ENCODE data around the gene IL4. TPM values are rescaled to one million over a fixed set of nuclear protein-coding genes. Genes with fewer than 3 reads are reported as not detected.
"Not testable (repeated sequence)": the region's sequence is repeated elsewhere in the genome, so short reads cannot be mapped to it uniquely, and the experiment has no call there.

The IL4 gene
- under 1 TPM in 1 of 4 donors, not detected in 3; 0.09 TPM for polyA plus RNA-seq (ENCODE audit: insufficient read length in 4 of 4)

GRCh38 chr5:132673939-132674630 lies at the start of gene IL4:
TSS of gene IL4 (plus strand) at chr5:132673989. CDS start at chr5:132674051, 62 bp downstream.
- DNase-seq (ENCODE audit: low read depth in 4 of 4, low spot score in 3 of 4): no peak

- DNase-seq (ENCODE audit: low read depth in 4 of 4, low spot score in 3 of 4): no peak
These were observed 46.3 kb upstream of the IL4 start for GRCh38 chr5:132627470-132627869.

GRCh38 chr5:132628814-132629213 lies 45.0 kb upstream of the IL4 start:
- no peak for DNase-seq (ENCODE audit: low read depth in 4 of 4, low spot score in 3 of 4)

GRCh38 chr5:132629230-132629944 lies 44.4 kb upstream of the IL4 start:
- no peak for DNase-seq (ENCODE audit: low read depth in 4 of 4, low spot score in 3 of 4)

GRCh38 chr5:132633587-132633986 lies 40.2 kb upstream of the IL4 start:
- DNase-seq (ENCODE audit: low read depth in 4 of 4, low spot score in 3 of 4): not testable (repeated sequence)

GRCh38 chr5:132635873-132636272 lies 37.9 kb upstream of the IL4 start:
- no peak for DNase-seq (ENCODE audit: low read depth in 4 of 4, low spot score in 3 of 4)

GRCh38 chr5:132637241-132637640 lies 36.5 kb upstream of the IL4 start:
- no peak for DNase-seq (ENCODE audit: low read depth in 4 of 4, low spot score in 3 of 4)

- no peak for DNase-seq (ENCODE audit: low read depth in 4 of 4, low spot score in 3 of 4)
These were observed 34.1 kb upstream of the IL4 start for GRCh38 chr5:132639706-132640130.

GRCh38 chr5:132640613-132641012 lies 33.2 kb upstream of the IL4 start:
- DNase-seq (ENCODE audit: low read depth in 4 of 4, low spot score in 3 of 4): no peak

- no peak for DNase-seq (ENCODE audit: low read depth in 4 of 4, low spot score in 3 of 4)
These were observed 32.5 kb upstream of the IL4 start for GRCh38 chr5:132641241-132641723.

GRCh38 chr5:132641841-132642240 lies 31.9 kb upstream of the IL4 start:
- DNase-seq (ENCODE audit: low read depth in 4 of 4, low spot score in 3 of 4): no peak

- no peak for DNase-seq (ENCODE audit: low read depth in 4 of 4, low spot score in 3 of 4)
These were observed 29.6 kb upstream of the IL4 start for GRCh38 chr5:132644177-132644576.

GRCh38 chr5:132646583-132647266 lies 27.1 kb upstream of the IL4 start:
- DNase-seq (ENCODE audit: low read depth in 4 of 4, low spot score in 3 of 4): no peak

- no peak for DNase-seq (ENCODE audit: low read depth in 4 of 4, low spot score in 3 of 4)
These were observed 26.3 kb upstream of the IL4 start for GRCh38 chr5:132647473-132647872.

GRCh38 chr5:132648355-132648754 lies 25.4 kb upstream of the IL4 start:
- DNase-seq (ENCODE audit: low read depth in 4 of 4, low spot score in 3 of 4): no peak

GRCh38 chr5:132651838-132652469 lies 21.8 kb upstream of the IL4 start:
- no peak for DNase-seq (ENCODE audit: low read depth in 4 of 4, low spot score in 3 of 4)

GRCh38 chr5:132653716-132654115 lies 20.1 kb upstream of the IL4 start:
- no peak for DNase-seq (ENCODE audit: low read depth in 4 of 4, low spot score in 3 of 4)

GRCh38 chr5:132655821-132656773 lies 17.7 kb upstream of the IL4 start:
- no peak for DNase-seq (ENCODE audit: low read depth in 4 of 4, low spot score in 3 of 4)

GRCh38 chr5:132656774-132657355 lies 16.9 kb upstream of the IL4 start:
- no peak for DNase-seq (ENCODE audit: low read depth in 4 of 4, low spot score in 3 of 4)

Measured in right renal pelvis (tissue), 4 donors.